Fibroblast of lung (primary cell): ENCODE data around the gene CLIC2. TPM values are rescaled to one million over a fixed set of nuclear protein-coding genes. Genes with fewer than 3 reads are reported as not detected.
"Not testable (repeated sequence)": the region's sequence is repeated elsewhere in the genome, so short reads cannot be mapped to it uniquely, and the experiment has no call there.

ENCODE experiments used
- DNase-seq, 2 donors: peaks; one replicate each; pipeline versions ENCODE4 v3.0.0 to v3.0.0-alpha.2; 2010; ENCODE audit warnings: low read depth in 2 of 2
- H2AFZ ChIP-seq: 2 replicates; pipeline ENCODE4 v1.5.1; 2012; ENCODE audit warnings: low read length, control low read depth, inconsistent platforms
- H3K27ac ChIP-seq: 2 replicates; pipeline ENCODE4 v1.5.1; 2011; ENCODE audit warnings: low read length, control low read depth; ENCODE audit not compliant: insufficient read depth
- H3K27me3 ChIP-seq: 2 replicates; pipeline ENCODE4 v1.5.1; 2011; ENCODE audit warnings: mild to moderate bottlenecking, low read length; ENCODE audit not compliant: control insufficient read depth, insufficient read depth
- H3K36me3 ChIP-seq: 2 replicates; pipeline ENCODE4 v1.5.1; 2011; ENCODE audit warnings: low read length; ENCODE audit not compliant: control insufficient read depth, insufficient read depth
- H3K4me1 ChIP-seq: 2 replicates; pipeline ENCODE4 v1.5.1; 2011; ENCODE audit warnings: low read length; ENCODE audit not compliant: control insufficient read depth, insufficient read depth; ENCODE audit errors: extremely low read depth
- H3K4me2 ChIP-seq: 2 replicates; pipeline ENCODE4 v1.5.1; 2011; ENCODE audit warnings: low read length, control low read depth; ENCODE audit not compliant: insufficient read depth; ENCODE audit errors: extremely low read depth
- H3K4me3 ChIP-seq, 4 experiments: fragments of 200-600 bp in 1 of 4; sonication (generic) in 1 of 4; replicated peaks in 1 of 4; 2 replicates each; pipeline ENCODE4 v1.5.1; 2011 to 2016; ENCODE audit warnings: low read length in 4 of 4, low read depth in 3 of 4, mild to moderate bottlenecking in 3 of 4, control low read depth in 2 of 4, inconsistent platforms in 1 of 4, mixed read lengths in 1 of 4; ENCODE audit not compliant: insufficient read depth in 1 of 4; ENCODE audit errors: control extremely low read depth in 1 of 4
- H3K79me2 ChIP-seq: 2 replicates; pipeline ENCODE4 v1.5.1; 2012; ENCODE audit warnings: mild to moderate bottlenecking, low read length, inconsistent platforms; ENCODE audit not compliant: control insufficient read depth, insufficient read depth
- H3K9ac ChIP-seq: 2 replicates; pipeline ENCODE4 v1.5.1; 2011; ENCODE audit warnings: mild to moderate bottlenecking, low read length, control low read depth; ENCODE audit not compliant: insufficient read depth
- H3K9me3 ChIP-seq: 2 replicates; pipeline ENCODE4 v1.5.1; 2012; ENCODE audit warnings: low read depth, low read length; ENCODE audit not compliant: control insufficient read depth, insufficient read depth
- H4K20me1 ChIP-seq: 2 replicates; pipeline ENCODE4 v1.5.1; 2011; ENCODE audit warnings: low read length; ENCODE audit not compliant: control insufficient read depth, insufficient read depth; ENCODE audit errors: extremely low read depth
- EZH2 ChIP-seq: IDR thresholded peaks from 2 replicates; pipeline ENCODE4 v1.5.1; 2012; ENCODE audit warnings: low read length, control low read depth, mild to moderate bottlenecking; ENCODE audit errors: missing control alignments
- polyA plus RNA-seq, 2 donors: library from polyadenylated mRNA; depleted of rRNA in 1 of 2; stranded (reverse) in 1 of 2; unstranded in 1 of 2; fragments of >200 nt; gene quantifications; 2 replicates each; pipeline ENCODE4 v1.2.1, GENCODE V29; 2011 to 2012; ENCODE audit warnings: missing spikeins in 1 of 2
- total RNA-seq: library from RNA; depleted of rRNA; stranded (reverse); fragments of >200 nt; gene quantifications from 2 replicates; pipeline ENCODE4 v1.2.1, GENCODE V29; 2014
- TF ChIP-seq, protein P1 (sequence below), 2 donors: IDR thresholded peaks in 1 of 2; conservative IDR thresholded peaks in 1 of 2; 1 replicate in 1 of 2; 2 replicates in 1 of 2; pipeline ENCODE4 v1.5.1; 2011 to 2012; ENCODE audit warnings: low read length in 2 of 2, control low read depth in 1 of 2, inconsistent platforms in 1 of 2, low read depth in 1 of 2, mild to moderate bottlenecking in 1 of 2

The CLIC2 gene
- total and polyA plus RNA-seq, 2 donors (not counting 1 experiment from before 2014, with no cell fraction given): 3.3 to 11.7 TPM

DNA sequence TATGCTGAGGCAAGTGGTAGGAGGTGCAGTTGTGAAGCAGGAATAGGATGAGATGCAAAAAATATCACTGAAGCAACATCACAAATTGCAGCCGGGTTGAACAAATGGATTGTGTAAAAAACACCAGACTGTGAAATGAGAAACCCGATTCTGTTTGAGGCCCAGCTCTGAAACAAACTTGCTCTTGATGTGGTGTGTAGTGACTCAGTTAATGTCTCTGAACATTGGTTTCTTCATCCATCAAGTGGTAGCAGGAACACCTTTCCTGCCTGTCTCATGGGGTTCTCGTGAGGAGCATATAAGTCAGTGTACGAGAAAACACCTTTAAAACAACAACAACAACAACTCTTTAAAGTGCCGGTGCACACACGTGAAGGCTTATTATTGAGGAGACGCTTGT lies 29.3 kb upstream of the CLIC2 start:
- not testable (repeated sequence) for H3K27me3 ChIP-seq, H2AFZ ChIP-seq, H3K9me3 ChIP-seq, H3K27ac ChIP-seq, H3K4me2 ChIP-seq, H3K4me3 ChIP-seq, H3K79me2 ChIP-seq, H3K4me1 ChIP-seq, H3K36me3 ChIP-seq, DNase-seq, H3K9ac ChIP-seq, H4K20me1 ChIP-seq

DNA sequence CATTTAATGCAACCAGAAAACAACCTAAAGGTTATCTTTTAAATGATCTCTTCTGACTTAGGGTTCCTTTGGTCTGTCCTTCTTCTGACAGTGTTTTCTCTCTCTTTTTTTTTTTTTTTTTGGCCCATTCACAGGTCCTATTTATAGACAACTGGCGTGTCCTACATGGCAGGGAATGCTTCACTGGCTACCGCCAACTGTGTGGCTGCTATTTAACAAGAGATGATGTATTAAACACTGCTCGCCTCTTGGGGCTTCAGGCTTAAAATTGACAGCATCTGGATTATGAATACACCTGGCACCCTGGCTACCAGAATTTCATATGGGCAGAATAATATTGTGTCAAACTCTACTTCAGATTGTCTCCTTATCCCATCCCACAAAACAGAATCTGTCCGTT lies 15.0 kb upstream of the CLIC2 start:
- H4K20me1 ChIP-seq, DNase-seq, H3K4me2 ChIP-seq, H3K9me3 ChIP-seq, H3K79me2 ChIP-seq, H2AFZ ChIP-seq, H3K4me3 ChIP-seq, H3K27me3 ChIP-seq, H3K36me3 ChIP-seq, H3K4me1 ChIP-seq, H3K27ac ChIP-seq, H3K9ac ChIP-seq: not testable (repeated sequence)

DNA sequence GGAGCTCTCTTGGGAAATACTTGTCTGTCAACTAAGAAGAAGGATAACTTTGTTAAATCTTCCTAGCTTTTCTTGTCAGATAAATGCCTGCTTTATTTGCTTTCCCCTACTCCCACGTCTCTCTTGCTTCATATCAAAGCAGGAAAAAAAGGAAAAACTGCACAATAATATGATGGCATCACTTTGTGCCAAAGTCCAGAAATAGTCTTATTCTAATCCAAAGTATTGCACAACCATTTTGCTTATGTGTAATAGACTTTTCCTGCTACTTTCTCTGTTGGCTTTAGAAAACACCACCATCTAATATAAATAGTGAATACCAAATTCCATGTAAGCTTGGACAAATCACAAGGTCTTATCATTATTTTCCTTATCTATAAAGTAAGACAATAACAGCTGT lies 11.3 kb upstream of the CLIC2 start:
- H3K27ac ChIP-seq, H3K9me3 ChIP-seq, H4K20me1 ChIP-seq, H3K4me2 ChIP-seq, H2AFZ ChIP-seq, H3K9ac ChIP-seq, H3K36me3 ChIP-seq, H3K4me1 ChIP-seq, H3K4me3 ChIP-seq, H3K27me3 ChIP-seq, DNase-seq, H3K79me2 ChIP-seq: not testable (repeated sequence)

DNA sequence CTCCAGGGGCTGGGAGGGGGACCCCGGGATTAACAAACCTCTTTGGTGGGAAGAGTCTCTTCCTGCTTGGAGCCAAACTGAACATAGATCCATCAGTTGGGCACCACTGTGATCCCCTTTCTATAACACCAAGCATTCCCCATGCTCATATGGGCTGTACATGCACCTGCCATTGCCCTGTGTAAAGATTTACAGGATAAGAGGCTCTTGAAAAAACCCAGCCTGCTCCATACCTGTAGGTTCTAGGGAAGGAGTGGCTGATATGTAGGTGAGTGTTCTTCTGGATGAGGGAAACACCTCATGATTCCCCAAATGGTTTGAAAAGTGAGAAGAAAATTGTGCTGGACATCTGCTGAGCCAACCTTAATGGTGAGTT lies 911 bp upstream of the CLIC2 start:
- not testable (repeated sequence) for H2AFZ ChIP-seq, H3K27ac ChIP-seq, H3K9ac ChIP-seq, DNase-seq, H3K4me1 ChIP-seq, H3K4me2 ChIP-seq, H3K4me3 ChIP-seq, H3K9me3 ChIP-seq, H4K20me1 ChIP-seq, H3K36me3 ChIP-seq, H3K27me3 ChIP-seq, H3K79me2 ChIP-seq

DNA sequence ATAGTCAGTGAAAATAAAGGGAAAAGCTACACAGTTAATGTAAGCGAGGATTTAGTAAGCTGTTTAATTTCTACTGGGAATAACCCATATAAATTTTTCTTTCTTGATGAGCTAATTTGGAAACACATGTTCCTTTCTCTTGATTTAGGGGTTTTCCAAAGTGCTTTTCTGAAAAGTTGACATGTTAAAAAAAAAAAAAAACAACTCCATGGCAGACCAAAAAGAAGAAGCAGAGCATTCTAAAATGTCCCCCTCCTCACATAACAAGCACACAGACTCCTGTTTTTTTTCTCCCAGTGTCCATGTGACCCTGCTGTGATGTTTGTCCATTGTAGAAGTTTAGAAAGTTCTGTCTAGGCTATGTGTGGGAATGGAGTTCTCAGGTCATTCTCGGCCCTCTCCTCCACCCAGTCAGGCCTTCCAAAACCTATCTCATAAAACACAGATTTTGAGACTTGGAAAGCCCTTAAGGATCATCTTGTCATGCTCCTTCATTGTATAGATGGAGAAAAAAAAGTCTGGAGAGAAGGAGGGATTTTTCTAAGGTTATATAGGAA lies 792 bp downstream of the CLIC2 start:
- no peaks in the 10 kb centered on the region for H3K27me3 ChIP-seq
- H3K36me3 ChIP-seq: no peaks in the 10 kb centered on the region
- no peak overlapping the region for H3K4me2 ChIP-seq
- no peaks in the 10 kb centered on the region for H3K4me1 ChIP-seq
- no peaks in the 10 kb centered on the region for H3K79me2 ChIP-seq
- DNase-seq: no peak
- TF ChIP-seq, protein P1, sequence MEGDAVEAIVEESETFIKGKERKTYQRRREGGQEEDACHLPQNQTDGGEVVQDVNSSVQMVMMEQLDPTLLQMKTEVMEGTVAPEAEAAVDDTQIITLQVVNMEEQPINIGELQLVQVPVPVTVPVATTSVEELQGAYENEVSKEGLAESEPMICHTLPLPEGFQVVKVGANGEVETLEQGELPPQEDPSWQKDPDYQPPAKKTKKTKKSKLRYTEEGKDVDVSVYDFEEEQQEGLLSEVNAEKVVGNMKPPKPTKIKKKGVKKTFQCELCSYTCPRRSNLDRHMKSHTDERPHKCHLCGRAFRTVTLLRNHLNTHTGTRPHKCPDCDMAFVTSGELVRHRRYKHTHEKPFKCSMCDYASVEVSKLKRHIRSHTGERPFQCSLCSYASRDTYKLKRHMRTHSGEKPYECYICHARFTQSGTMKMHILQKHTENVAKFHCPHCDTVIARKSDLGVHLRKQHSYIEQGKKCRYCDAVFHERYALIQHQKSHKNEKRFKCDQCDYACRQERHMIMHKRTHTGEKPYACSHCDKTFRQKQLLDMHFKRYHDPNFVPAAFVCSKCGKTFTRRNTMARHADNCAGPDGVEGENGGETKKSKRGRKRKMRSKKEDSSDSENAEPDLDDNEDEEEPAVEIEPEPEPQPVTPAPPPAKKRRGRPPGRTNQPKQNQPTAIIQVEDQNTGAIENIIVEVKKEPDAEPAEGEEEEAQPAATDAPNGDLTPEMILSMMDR (conservative IDR thresholded peaks at IDR 0.05 in 1 of 2, IDR thresholded peaks at IDR 0.05 in 1 of 2; ENCODE audit: low read depth in 1 of 2, low read length in 2 of 2): no peak
- TF ChIP-seq EZH2: no peak
- no peaks in the 10 kb centered on the region for H4K20me1 ChIP-seq
- no peak overlapping the region for H2AFZ ChIP-seq
- no peak overlapping the region for H3K27ac ChIP-seq
- H3K9ac ChIP-seq: no peak overlapping the region
- H3K9me3 ChIP-seq: no peaks in the 10 kb centered on the region
- peak overlapping the region in 1 of 4 experiments; percentile 54 for H3K4me3 ChIP-seq
